Measurements from ENCODE around the gene HSD17B3. TPM values are rescaled to one million over a fixed set of nuclear protein-coding genes. Genes with fewer than 3 reads are reported as not detected.
"Not testable (repeated sequence)": the region's sequence is repeated elsewhere in the genome, so short reads cannot be mapped to it uniquely, and the experiment has no call there.

HSD17B3 gene
- total RNA-seq, 1 donor, result not detected

GRCh38 chr9:96236854-96237550 lies 65.0 kb downstream of the HSD17B3 start:
- no peak for TF ChIP-seq CTCF (IDR thresholded peaks at IDR 0.05; ENCODE audit: insufficient read depth, low read depth, low read length)
- H3K4me3 ChIP-seq (ENCODE audit: low read depth, low read length), result no peak overlapping the region

GRCh38 chr9:96236337-96236736 lies 65.6 kb downstream of the HSD17B3 start:
- H3K4me3 ChIP-seq (ENCODE audit: low read depth, low read length); DNase-seq (ENCODE audit: low read depth): not testable (repeated sequence)

More at GRCh38 chr9:96236854-96237550, 65.0 kb downstream of the HSD17B3 start:
- no peak for DNase-seq (ENCODE audit: low read depth)

- peak; percentile 89 for DNase-seq (ENCODE audit: low read depth)
- H3K4me3 ChIP-seq (ENCODE audit: low read depth, low read length), result no peak overlapping the region
- peak; percentile 97 for TF ChIP-seq CTCF (IDR thresholded peaks at IDR 0.05; ENCODE audit: insufficient read depth, low read depth, low read length)
Measured at GRCh38 chr9:96232539-96233241, 69.3 kb downstream of the HSD17B3 start.

- DNase-seq (ENCODE audit: low read depth), result no peak
- H3K4me3 ChIP-seq (ENCODE audit: low read depth, low read length), result no peak overlapping the region
- TF ChIP-seq CTCF (IDR thresholded peaks at IDR 0.05; ENCODE audit: insufficient read depth, low read depth, low read length), result no peak
Measured at GRCh38 chr9:96232164-96232538, 69.8 kb downstream of the HSD17B3 start.

- peak; percentile 9 for TF ChIP-seq CTCF (IDR thresholded peaks at IDR 0.05; ENCODE audit: insufficient read depth, low read depth, low read length)
- DNase-seq (ENCODE audit: low read depth), result no peak
- H3K4me3 ChIP-seq (ENCODE audit: low read depth, low read length), result no peak overlapping the region
Measured at GRCh38 chr9:96230002-96230401, 72.0 kb downstream of the HSD17B3 start.

- peak; percentile 17 for DNase-seq (ENCODE audit: low read depth)
- no peak overlapping the region for H3K4me3 ChIP-seq (ENCODE audit: low read depth, low read length)
- TF ChIP-seq CTCF (IDR thresholded peaks at IDR 0.05; ENCODE audit: insufficient read depth, low read depth, low read length), result peak; percentile 66
Measured at GRCh38 chr9:96222132-96222531, 79.8 kb downstream of the HSD17B3 start.

- DNase-seq (ENCODE audit: low read depth), result no peak
- TF ChIP-seq CTCF (IDR thresholded peaks at IDR 0.05; ENCODE audit: insufficient read depth, low read depth, low read length), result no peak
- no peak overlapping the region for H3K4me3 ChIP-seq (ENCODE audit: low read depth, low read length)
Measured at GRCh38 chr9:96219900-96220257, 82.1 kb downstream of the HSD17B3 start.
